K562 (cell line): ENCODE data around the gene NTM. TPM values are rescaled to one million over a fixed set of nuclear protein-coding genes. Genes with fewer than 3 reads are reported as not detected.

Experiments
- ATAC-seq: fragments of 200-7000 bp; cut with Tn5 transposase; 3 replicates; pipeline ENCODE4 v1.9.1; 2020; ENCODE audit warnings: moderate library complexity
- BruUV-seq: library from RNA; stranded (reverse); fragments of 400-500 nt; replicated peaks from 2 replicates; lab custom pipeline; 2021; lab: Mats Ljungman, UMichigan
- CTCF ChIA-PET: fragments of 300-600 bp; formaldehyde crosslinking; extraction: SDS; loops from one replicate; lab custom pipeline; 2021; ENCODE audit warnings: low intra/inter-chr PET ratio; lab: Yijun Ruan, JAX
- POLR2A ChIA-PET: fragments of 300-600, 350-650 bp; sonication (Branson Sonifier 250); formaldehyde crosslinking; extraction: SDS; loops from one replicate; lab custom pipeline; 2021; ENCODE audit warnings: antibody characterized with exemption, inconsistent platforms; lab: Yijun Ruan, JAX
- DNase-seq, 4 experiments: peaks; one replicate each; pipeline versions ENCODE4 v3.0.0 to v3.0.0-alpha.2; 2011 to 2018; ENCODE audit warnings: low spot score in 3 of 4, mixed read lengths in 3 of 4; ENCODE audit errors: extremely low read depth in 1 of 4
- FAIRE-seq: peaks from 2 replicates; lab custom pipeline; 2011; peaks lifted over from hg19 to GRCh38; lab: Jason Lieb, UNC
- H2AFZ ChIP-seq: 2 replicates; pipeline ENCODE4 v1.6.0; 2011; ENCODE audit warnings: low read depth, low read length, control low read depth, inconsistent platforms
- H3K27ac ChIP-seq: fragments of 200-600 bp; 3 replicates; pipeline ENCODE4 v1.8.0; 2011; ENCODE audit warnings: low read depth, mild to moderate bottlenecking, control low read depth, inconsistent platforms, low read length, moderate library complexity, mixed read lengths; ENCODE audit errors: extremely low read depth
- H3K27me3 ChIP-seq, 2 experiments: fragments of 300-600 bp in 1 of 2; 2 replicates in 1 of 2; 3 replicates in 1 of 2; pipeline versions ENCODE4 v1.6.0 to v1.8.0; 2011; ENCODE audit warnings: inconsistent platforms in 2 of 2, low read length in 2 of 2, mild to moderate bottlenecking in 1 of 2, mixed read lengths in 1 of 2, moderate library complexity in 1 of 2; ENCODE audit not compliant: control insufficient read depth in 2 of 2, insufficient read depth in 2 of 2
- H3K36me3 ChIP-seq: fragments of 300-600 bp; 3 replicates; pipeline ENCODE4 v1.8.0; 2011; ENCODE audit warnings: mild to moderate bottlenecking, low read length, inconsistent platforms; ENCODE audit not compliant: control insufficient read depth, insufficient read depth
- H3K4me1 ChIP-seq, 2 experiments: fragments of 200-600 bp in 1 of 2; replicated peaks in 1 of 2; 2 replicates in 1 of 2; 3 replicates in 1 of 2; pipeline versions ENCODE4 v1.5.1 to v1.8.0; 2011; ENCODE audit warnings: inconsistent platforms in 2 of 2, low read length in 2 of 2, mild to moderate bottlenecking in 1 of 2, mixed read lengths in 1 of 2, moderate library complexity in 1 of 2; ENCODE audit not compliant: control insufficient read depth in 2 of 2, insufficient read depth in 2 of 2
- H3K4me2 ChIP-seq: 2 replicates; pipeline ENCODE4 v1.6.1; 2011; ENCODE audit warnings: low read length, control low read depth, inconsistent platforms, mixed read lengths; ENCODE audit not compliant: insufficient read depth
- H3K4me3 ChIP-seq: fragments of 200-600 bp; sonication (generic), shearing (Covaris generic); 2 replicates; pipeline ENCODE4 v1.5.1; 2016; ENCODE audit warnings: control low read depth, inconsistent platforms
- H3K79me2 ChIP-seq: fragments of 200-600 bp; 3 replicates; pipeline ENCODE4 v1.8.0; 2011; ENCODE audit warnings: low read length, inconsistent platforms; ENCODE audit not compliant: control insufficient read depth, insufficient read depth
- H3K9ac ChIP-seq, 2 experiments: 2 replicates each; pipeline versions ENCODE4 v1.6.0 to v1.6.1; 2011; ENCODE audit warnings: low read depth in 2 of 2, low read length in 2 of 2, control low read depth in 1 of 2, inconsistent platforms in 1 of 2, mild to moderate bottlenecking in 1 of 2, mixed read lengths in 1 of 2; ENCODE audit not compliant: insufficient read depth in 1 of 2
- H3K9me1 ChIP-seq: one replicate; pipeline ENCODE4 v1.6.0; 2011; ENCODE audit warnings: inconsistent platforms, mild to moderate bottlenecking, low read length, moderate library complexity; ENCODE audit not compliant: control insufficient read depth, insufficient read depth
- H3K9me3 ChIP-seq: replicated peaks from 2 replicates; pipeline ENCODE4 v1.5.1; 2011; ENCODE audit warnings: low read depth, low read length, inconsistent platforms; ENCODE audit not compliant: control insufficient read depth, insufficient read depth
- H4K20me1 ChIP-seq: replicated peaks from 2 replicates; pipeline ENCODE4 v1.6.1; 2011; ENCODE audit warnings: low read length, inconsistent platforms, mixed read lengths; ENCODE audit not compliant: control insufficient read depth, insufficient read depth
- EZH2 ChIP-seq: IDR thresholded peaks from 2 replicates; pipeline ENCODE4 v1.6.1; 2012; ENCODE audit warnings: low read depth, mild to moderate bottlenecking, inconsistent platforms, low read length, borderline replicate concordance
- HIVEP1 ChIP-seq: fragments of 250-450 bp; sonication (Bioruptor Pico); IDR thresholded peaks from 2 replicates; pipeline ENCODE4 v1.4.0; 2020; ENCODE audit warnings: mild to moderate bottlenecking
- PATZ1 ChIP-seq: fragments of 250-450 bp; sonication (Bioruptor Pico); IDR thresholded peaks from 2 replicates; pipeline ENCODE4 v1.5.0; 2020; ENCODE audit warnings: mild to moderate bottlenecking, borderline replicate concordance
- RNF219 ChIP-seq: fragments of 250-450 bp; sonication (Bioruptor Pico); IDR thresholded peaks from 2 replicates; pipeline ENCODE4 v1.5.0; 2022; ENCODE audit warnings: mild to moderate bottlenecking
- ZMIZ1 ChIP-seq, 2 experiments: fragments of 150-350 bp in 1 of 2; IDR thresholded peaks; 2 replicates each; pipeline ENCODE4 v1.6.1; 2012 to 2016; ENCODE audit warnings: low read depth in 2 of 2, low read length in 2 of 2, mild to moderate bottlenecking in 1 of 2, moderate library complexity in 1 of 2
- ZNF24 ChIP-seq: fragments of 450-650 bp; IDR thresholded peaks from 2 replicates; pipeline ENCODE4 v1.6.1; 2016
- ZNF699 ChIP-seq: fragments of 250-450 bp; sonication (Bioruptor Pico); IDR thresholded peaks from 2 replicates; pipeline ENCODE4 v1.8.0; 2021; ENCODE audit warnings: mild to moderate bottlenecking, moderate library complexity; ENCODE audit not compliant: insufficient replicate concordance
- WGBS: fragments of 100-300 bp; shearing (Covaris generic); methylation state at CpG from one replicate; pipeline ENCODE4 v1.1.6; 2016; ENCODE audit warnings: low coverage, mixed read lengths; ENCODE audit not compliant: insufficient coverage; ENCODE audit errors: missing lambda C conversion rate; 5-methylcytosine and 5-hydroxymethylcytosine counted together
- in situ Hi-C: fragments of 300-500 bp; cut with MboI; formaldehyde crosslinking; loops from 4 replicates; pipeline ENCODE4 v1.15.0; 2018; ENCODE audit warnings: inconsistent platforms, mixed read lengths
- intact Hi-C: fragments of 100-400 bp; cut with micrococcal nuclease; formaldehyde crosslinking; loops from 2 replicates; pipeline ENCODE4 v1.14.2; 2022
- polyA plus RNA-seq, 8 experiments: library from polyadenylated mRNA; depleted of rRNA in 4 of 8; stranded (reverse) in 5 of 8; unstranded in 3 of 8; fragments of >200 nt; fragmentation: Nextera tagmentation in 2 of 8; fragmentation: Illumina TruSeq in 1 of 8; extraction: Ambion mirVana in 2 of 8; extraction: Trizol in 1 of 8; gene quantifications; 2 replicates each; pipeline versions ENCODE4 v1.2.1 to v1.2.3, GENCODE V29; 2011 to 2014; ENCODE audit warnings: inconsistent platforms in 1 of 8, missing spikeins in 1 of 8
- total RNA-seq, 7 experiments: library from RNA; depleted of rRNA in 6 of 7; stranded (reverse); fragments of >200 nt in 6 of 7; fragmentation: Illumina TruSeq in 2 of 7; extraction: Trizol in 2 of 7; gene quantifications; 2 replicates each; pipeline versions ENCODE4 v1.2.1 to v1.2.3, GENCODE V29; 2011 to 2021; ENCODE audit warnings: low replicate concordance in 1 of 7

The NTM gene
- total and polyA plus RNA-seq, 9 of the 15 experiments (the other 6 are each of a cell fraction or from before 2014, with no cell fraction given): not detected

GRCh38 chr11:131704682-131705081, 334.3 kb downstream of the NTM start:
- Histone ChIP-seq H3K4me2 (no peak overlapping the region), H3K4me1 (no peaks in the 10 kb centered on the region), H2AFZ (no peak overlapping the region), H3K27ac (no peak overlapping the region), H3K79me2 (no peaks in the 10 kb centered on the region), H4K20me1 (no peaks in the 10 kb centered on the region), H3K9me3 (no peaks in the 10 kb centered on the region), H3K36me3 (no peaks in the 10 kb centered on the region), H3K27me3 (no peaks in the 10 kb centered on the region), H3K9ac (no peak overlapping the region), H3K4me3 (no peak overlapping the region), H3K9me1 (no peaks in the 10 kb centered on the region)
- in situ Hi-C loops: no loop called here
- ATAC-seq: no peak
- intact Hi-C loops: no loop called here
- 0% methylated on average over 2 of the region's 2 CpGs for WGBS
- no peak for DNase-seq
- POLR2A ChIA-PET: no interaction called here
- TF ChIP-seq ZNF699: no peak
- no peak for TF ChIP-seq HIVEP1 (CRISPR knock-in tag)
- no peak for TF ChIP-seq EZH2
- TF ChIP-seq ZNF24: no peak
- no peak for TF ChIP-seq PATZ1
- no peak for FAIRE-seq
- no TSS peak for BruUV-seq
- CTCF ChIA-PET: no interaction called here

GRCh38 chr11:131710511-131710910, 340.1 kb downstream of the NTM start:
- FAIRE-seq: no peak
- no peaks in the 10 kb centered on the region for H3K4me1 ChIP-seq
- TF ChIP-seq ZMIZ1 (IDR thresholded peaks at IDR 0.05; ENCODE audit: low read depth in 2 of 2, low read length in 2 of 2): no peak
- TF ChIP-seq RNF219 (CRISPR knock-in tag): no peak

More at GRCh38 chr11:131710511-131710910, 340.1 kb downstream of the NTM start:
- DNase-seq (no peak), ATAC-seq (no peak)
- Histone ChIP-seq H3K27me3 (no peaks in the 10 kb centered on the region), H3K4me3 (no peak overlapping the region), H2AFZ (no peak overlapping the region), H3K27ac (no peak overlapping the region), H3K79me2 (no peaks in the 10 kb centered on the region), H3K9me1 (no peaks in the 10 kb centered on the region), H3K9ac (no peak overlapping the region), H3K9me3 (no peaks in the 10 kb centered on the region; the same call in 1 of the 2 replicates), H3K36me3 (no peaks in the 10 kb centered on the region), H3K4me2 (no peak overlapping the region), H4K20me1 (no peaks in the 10 kb centered on the region)
- in situ Hi-C loops (no loop called here), intact Hi-C loops (no loop called here)
- 0% methylated on average over 2 of the region's 2 CpGs for WGBS
- POLR2A ChIA-PET: no interaction called here
- CTCF ChIA-PET: no interaction called here
- no TSS peak for BruUV-seq
